COLO668 (cell line): Measurements from ENCODE around the gene SHLD2.
"Not testable (repeated sequence)": the region's sequence is repeated elsewhere in the genome, so short reads cannot be mapped to it uniquely, and the experiment has no call there.

Experiments used
- DNase-seq: peaks from one replicate; lab custom pipeline; 2025; ENCODE audit not compliant: unreplicated experiment; lab: John Stamatoyannopoulos, UW

The SHLD2 gene, protein sequence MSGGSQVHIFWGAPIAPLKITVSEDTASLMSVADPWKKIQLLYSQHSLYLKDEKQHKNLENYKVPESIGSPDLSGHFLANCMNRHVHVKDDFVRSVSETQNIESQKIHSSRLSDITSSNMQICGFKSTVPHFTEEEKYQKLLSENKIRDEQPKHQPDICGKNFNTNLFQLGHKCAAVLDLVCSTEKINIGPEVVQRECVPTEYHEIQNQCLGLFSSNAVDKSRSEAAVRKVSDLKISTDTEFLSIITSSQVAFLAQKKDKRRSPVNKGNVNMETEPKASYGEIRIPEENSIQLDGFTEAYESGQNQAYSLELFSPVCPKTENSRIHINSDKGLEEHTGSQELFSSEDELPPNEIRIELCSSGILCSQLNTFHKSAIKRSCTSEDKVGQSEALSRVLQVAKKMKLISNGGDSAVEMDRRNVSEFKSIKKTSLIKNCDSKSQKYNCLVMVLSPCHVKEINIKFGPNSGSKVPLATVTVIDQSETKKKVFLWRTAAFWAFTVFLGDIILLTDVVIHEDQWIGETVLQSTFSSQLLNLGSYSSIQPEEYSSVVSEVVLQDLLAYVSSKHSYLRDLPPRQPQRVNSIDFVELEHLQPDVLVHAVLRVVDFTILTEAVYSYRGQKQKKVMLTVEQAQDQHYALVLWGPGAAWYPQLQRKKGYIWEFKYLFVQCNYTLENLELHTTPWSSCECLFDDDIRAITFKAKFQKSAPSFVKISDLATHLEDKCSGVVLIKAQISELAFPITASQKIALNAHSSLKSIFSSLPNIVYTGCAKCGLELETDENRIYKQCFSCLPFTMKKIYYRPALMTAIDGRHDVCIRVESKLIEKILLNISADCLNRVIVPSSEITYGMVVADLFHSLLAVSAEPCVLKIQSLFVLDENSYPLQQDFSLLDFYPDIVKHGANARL

DNA sequence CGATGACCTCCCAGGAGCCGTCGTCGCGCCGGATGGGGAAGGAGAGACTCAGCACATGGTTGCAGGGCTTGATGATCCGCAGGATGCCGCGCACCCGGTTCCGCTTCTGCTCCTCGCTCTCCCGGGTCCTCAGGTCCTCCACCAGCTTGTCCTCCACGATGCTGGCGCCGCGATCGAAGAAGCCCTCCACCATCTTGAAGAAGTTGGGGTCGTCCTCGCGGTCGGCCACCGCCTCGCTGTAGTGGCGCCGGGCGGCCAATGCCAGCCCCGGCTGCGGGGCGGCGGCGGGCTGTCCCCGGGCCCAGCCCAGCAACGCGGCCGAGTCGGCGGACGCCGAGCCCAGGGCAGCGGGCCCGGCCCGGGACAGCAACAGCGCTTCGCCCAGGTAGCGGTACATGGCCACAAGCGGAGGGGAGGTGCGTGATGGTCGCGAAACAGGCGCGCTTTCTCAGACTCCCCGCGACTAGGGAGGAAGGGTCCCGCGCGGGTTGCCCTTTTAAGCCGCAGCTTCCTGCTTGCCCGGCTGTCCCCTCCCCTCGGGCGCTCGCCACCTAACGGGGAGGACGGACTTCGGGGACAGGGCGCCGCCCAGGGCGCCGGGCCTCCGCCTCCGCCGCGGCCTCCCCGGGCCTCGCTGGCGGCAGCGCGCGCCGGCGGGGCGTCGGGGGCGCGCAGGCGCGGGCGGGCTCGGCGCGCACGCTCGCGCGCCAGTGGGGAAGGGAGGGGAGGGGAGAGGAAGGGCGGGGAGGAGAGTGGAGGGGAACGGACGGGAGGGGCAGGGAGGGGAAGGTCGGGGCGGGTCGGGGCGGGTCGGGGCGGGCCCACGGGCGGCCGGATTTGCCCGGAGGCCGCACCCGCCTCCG, at the start of gene SHLD2, which contains the start of gene GLUD1:
TSS of gene SHLD2 (plus strand) at position 834 of the 863 bp plus-strand sequence. CDS start 56,149 bp downstream, outside the sequence.
TSS of gene GLUD1 (minus strand) at position 471 of the 863 bp plus-strand sequence. CDS start at position 397, 74 bp downstream.
- DNase-seq: peak; percentile 92

DNA sequence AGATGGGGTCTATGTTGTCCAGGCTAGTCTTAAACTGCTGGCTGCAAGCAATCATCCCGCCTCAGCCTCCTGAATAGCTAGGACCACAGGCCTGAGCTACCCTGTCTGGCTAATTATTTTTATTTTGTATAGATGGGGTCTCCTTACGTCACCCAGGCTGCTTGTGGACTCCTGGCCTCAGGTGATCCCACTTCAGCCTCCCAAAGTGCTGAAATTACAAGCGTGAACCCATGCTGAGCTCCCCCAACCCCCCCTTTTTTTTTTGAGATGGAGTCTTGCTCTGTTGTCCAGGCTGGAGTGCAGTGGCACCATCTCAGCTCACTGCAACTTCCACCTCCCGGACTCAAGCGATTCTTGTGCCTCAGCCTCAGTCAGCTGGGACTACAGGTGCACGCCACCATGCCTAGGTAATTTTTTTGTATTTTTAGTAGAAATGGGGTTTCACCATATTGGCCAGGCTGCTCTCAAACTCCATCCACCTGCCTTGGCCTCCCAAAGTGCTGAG, 49.5 kb upstream of the SHLD2 start:
- DNase-seq: no peak

DNA sequence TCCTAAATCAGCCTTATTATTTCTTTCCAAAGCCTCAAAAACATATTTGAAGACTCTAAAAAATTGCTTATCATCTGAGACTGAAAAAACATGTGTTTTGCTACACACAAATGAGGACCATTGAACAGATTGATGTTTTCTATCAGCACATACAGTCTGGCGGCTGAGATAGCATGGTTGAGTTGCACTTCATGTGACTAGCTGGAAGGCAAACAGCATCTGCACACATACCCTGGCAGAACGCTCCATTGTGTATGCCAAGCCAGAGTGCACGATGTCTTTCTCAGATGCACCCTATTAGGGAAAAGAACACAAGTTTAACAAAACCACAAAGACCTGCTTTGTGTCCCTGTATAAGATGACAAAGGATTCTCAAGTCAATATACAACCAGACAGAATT, 41.9 kb upstream of the SHLD2 start:
- no peak for DNase-seq

DNA sequence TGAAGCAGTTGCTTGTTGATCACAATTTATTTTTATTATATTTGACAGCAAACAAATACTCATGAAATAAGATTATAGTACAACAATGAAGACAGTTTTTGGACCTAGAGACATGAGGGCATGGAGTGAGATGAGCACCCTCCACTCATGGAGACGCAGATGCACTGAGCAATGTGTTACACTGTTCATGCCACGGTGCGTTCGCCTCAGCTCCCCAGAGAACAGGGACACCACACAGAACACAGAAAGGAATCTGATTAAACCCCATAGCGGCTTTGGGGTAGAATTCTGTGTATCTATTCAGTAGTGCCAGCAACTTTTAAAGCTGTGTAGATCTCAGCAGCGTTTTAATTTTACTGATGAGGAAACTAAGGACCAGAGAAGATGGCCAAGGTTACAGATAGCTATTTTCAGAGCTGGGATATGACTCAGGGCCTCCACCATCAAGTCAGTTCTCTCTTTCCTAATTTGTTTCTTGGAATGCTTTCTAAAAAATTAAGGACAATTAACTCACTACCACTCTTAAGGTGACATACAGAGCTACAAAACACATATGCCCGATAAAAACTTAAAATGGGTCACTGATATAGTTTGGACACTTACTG, 41.3 kb upstream of the SHLD2 start:
- no peak for DNase-seq

DNA sequence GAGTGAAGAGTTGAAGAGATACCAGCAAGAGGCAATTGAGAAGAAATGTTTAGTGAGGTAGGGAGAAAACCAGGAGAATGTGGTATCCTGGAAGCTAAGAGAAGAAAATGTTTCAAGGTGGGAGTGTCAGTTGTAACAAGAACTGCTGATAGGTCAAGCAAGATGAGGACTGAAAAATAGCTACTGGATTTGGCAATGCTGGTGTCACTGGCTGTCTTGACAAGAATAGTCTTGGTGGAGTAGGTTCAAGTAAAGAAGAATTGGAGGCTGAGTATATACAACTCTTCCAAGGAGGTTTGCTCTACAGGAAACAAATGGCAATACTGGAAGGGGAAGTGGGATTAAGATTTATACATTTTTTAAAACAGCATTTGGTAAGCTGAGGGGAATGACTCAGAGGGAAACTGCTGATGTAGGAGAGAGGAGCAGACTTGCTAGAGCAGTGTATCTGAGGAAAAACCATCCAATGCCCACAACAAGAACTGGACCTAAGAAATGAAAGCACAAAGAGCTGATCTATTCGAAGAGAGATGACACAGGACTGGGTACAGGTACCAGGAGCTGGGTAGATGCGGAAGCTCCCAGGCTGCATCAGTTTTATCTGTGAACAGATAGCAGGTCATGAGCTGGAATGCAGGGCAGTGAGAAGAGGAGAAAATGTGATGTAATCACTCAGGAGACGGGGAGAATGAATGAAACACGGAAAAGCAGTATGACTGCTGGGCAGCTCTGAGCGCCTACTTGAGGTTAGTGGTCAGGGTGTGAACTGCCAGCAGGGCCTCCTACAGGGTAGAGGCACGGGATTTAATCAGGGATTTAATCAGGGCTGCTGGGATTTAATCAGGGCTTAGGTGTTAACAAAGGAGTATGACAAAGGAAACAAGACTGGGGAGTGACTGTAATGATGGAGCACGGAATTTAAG, 40.4 kb upstream of the SHLD2 start:
- no peak for DNase-seq

DNA sequence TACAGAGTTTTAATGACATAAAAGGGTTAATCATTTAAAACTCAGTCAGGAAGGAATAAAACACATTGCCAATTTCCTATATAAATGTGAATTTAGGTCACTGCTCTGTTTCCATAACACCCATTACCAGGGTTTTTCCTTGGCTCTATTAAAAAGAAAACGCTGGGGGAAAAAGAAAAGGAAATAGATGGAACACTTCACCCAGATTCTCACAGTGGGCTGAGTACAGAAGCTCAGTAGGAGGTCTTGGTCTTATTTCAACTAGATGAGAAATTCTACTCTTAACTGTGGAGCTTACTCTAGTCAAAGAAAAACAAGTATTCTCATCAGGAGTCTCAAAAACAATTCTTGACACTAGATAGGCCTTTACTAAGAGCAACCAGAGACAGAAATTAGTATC, 36.8 kb upstream of the SHLD2 start:
- DNase-seq: no peak

DNA sequence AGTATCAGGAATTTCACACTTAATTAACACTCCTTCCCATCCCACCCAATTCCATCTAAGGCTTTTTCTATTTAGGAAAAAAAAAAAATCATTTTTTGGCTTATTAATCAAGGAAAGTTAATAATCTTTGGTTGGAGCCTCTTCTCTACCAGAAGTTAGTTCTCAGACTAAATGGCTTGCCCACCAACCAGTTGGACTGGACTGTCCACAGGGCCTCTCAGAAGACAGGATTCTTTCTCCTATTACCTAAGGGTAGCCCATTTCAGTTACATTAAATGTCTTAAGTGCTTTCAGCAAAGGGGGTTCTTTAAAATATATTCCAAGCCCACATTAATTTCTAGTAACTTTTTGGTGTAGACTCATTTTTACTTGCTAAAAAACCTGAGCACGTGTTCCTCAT, 35.6 kb upstream of the SHLD2 start:
- DNase-seq: no peak

DNA sequence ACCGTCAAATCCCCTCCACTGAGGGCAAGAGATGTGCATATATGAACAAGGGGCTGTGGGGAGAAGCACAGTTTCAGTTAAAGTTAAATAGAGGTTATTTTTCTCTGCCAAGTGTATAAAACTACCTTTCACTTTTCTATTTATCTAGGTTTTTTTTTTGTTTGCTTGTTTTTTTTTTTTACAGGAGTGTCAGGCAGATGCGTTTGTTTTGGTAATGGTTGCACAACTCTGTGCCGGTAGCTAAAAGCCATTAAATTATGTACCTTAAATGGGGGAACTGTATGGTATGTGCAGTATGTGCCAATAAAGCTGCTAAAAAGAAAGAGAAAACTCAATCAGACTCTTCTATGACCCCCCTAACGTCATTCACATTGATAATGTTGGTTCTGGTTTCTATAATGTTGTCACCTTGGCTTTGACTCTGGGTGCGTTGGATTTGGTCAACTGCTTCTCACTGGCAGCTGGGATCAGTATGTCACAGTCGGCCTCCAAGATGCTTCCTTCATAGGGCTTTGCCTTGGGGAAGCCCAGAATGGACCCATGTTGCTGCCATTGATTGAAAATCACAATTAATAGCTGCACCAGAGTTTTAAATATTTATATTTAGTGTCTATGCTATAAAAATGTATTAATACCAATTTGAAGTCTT, 34.6 kb upstream of the SHLD2 start:
- no peak for DNase-seq

DNA sequence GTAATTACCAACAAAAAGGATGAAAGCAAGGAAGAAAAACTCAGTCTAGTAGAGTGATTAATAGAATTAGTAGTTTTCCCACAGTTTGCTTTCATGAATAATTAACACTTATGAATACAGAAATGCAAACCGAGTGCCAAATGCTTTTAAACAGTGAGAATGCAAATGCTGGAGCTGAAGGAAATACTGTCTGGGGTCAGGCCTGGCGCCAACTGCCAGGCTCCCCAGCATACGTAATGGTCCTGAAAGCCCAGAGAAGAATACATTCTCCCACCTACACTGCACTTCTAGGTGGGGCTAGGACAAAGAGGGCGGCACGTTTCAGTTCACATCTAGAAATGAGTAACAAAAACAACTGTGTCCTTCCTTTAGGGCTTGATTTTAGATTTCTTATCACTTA, 30.4 kb upstream of the SHLD2 start:
- DNase-seq: no peak

DNA sequence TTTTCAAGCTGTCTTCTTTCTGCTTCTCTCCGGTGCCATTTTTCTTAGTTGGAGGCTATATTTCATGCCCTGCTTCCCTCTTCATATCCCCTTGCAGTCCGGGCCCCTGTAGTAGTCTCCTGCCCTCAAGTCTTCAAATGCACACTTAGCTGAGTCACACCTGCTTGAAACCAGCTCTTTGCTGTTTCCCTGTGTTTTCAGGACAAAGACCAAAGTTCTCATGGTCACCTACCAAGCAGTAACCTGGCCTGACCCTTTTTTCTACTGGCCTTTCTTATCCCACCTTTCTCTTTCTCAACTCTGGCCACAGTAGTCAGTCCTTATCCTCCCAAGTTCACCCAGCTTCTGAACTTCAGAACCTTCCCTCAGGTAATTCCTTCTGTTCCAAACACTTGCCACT, 28.8 kb upstream of the SHLD2 start:
- DNase-seq: no peak

DNA sequence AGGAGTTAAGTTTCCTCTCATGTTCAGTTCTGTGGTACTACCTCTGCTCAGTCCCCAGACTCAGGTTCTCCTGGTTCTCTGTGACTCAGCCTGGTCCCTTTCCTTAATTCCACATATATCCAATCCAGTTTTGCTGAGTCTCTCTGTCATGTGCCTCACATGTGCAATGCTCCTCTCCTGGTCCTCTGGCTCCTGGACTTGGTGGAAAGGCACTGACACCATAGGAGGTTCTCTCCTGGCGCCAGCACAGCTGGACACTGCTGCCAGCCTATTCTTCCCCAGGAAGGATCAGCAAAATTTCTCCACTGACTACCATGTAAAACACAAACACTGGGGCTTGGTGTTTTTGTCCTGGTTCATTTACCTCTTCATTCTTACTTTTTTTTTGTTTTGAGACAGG, 28.1 kb upstream of the SHLD2 start:
- DNase-seq: no peak

DNA sequence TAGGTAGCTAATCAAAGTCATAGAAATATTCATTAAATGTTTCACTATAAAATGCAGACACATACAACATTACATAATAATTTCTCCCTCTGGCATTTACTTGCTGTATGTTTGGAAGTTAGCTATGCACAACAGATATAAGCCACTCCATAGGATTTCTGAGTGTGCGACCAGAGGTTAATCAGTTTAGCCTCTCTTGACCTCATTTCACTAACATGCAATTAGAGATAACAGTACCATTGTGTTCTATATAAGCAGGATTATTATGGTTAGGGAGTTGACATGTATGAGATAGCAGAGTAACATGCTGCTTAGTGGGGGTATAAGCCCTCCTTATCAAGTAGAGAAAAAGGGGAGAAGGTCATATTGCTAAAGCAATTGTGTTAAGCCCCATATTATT, 26.7 kb upstream of the SHLD2 start:
- DNase-seq: no peak

DNA sequence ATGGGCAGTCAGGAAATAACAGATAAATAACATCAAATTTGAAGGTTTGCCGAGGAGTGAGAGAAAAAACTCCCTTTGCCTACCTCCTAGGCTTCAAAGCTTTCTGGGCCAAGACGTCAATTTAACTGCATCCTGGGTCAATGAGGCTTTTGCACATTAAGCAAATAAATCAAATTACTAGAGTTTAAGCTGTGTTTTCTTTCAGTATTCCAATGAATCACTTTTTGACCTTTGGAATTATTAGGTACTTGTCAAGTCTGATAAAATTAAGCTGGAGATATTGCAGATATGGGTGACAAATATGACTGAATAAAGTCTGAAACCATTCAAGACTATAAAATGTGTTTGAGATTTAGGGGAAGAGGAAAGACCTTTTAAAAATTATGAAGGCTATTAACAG, 22.6 kb upstream of the SHLD2 start:
- DNase-seq: no peak

DNA sequence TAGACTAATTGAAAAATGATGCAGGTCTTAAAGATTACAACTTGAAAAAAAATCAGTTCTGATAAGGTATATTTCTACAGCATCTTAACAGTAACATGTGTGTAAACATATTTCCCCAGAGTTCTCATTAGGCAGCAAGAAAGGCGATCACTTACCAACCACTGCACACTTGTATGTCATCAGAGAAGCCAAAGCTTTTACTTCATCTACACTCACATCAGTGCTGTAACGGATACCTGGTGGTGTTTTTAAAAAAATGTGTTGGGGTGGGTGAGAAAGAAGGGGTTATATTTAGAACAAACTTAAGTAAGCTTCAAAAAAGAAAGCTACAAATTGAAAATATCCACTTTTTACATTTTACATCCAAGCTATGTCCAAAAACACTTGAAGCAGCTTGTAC, 18.6 kb upstream of the SHLD2 start:
- DNase-seq: not testable (repeated sequence)

DNA sequence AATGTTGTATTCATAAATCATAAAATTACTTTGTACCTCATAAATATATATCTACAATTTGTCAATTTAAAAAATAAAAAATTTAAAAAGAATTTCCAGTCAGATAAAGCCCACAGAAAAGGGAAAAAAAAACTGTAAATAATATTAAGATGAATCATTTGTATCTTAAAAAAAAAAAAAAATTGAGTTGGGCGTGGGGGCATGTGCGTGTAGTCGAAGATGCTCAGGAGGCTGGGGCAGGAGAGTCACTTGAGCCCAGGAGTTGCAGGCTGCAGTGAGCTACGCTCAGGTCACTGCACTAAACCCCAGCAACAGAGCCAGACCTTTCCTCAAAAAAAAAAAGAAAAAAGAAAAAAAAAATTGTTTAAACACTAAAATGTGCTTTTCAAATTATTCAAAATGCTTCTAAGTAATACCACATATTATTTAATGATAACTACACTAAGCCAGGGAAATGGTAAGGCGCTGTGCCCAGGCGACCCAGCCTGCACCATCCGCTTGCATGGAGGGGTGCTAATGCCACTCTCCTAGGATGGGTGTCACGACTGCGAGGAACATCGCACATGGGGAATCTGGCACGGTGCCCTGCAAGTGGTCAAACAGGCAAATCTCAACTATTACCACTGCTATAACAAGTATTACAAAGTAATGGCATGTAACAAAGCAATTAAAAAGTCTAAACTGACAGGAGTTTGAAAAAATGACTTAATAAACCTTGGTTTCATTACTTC, 15.7 kb upstream of the SHLD2 start:
- DNase-seq: no peak

DNA sequence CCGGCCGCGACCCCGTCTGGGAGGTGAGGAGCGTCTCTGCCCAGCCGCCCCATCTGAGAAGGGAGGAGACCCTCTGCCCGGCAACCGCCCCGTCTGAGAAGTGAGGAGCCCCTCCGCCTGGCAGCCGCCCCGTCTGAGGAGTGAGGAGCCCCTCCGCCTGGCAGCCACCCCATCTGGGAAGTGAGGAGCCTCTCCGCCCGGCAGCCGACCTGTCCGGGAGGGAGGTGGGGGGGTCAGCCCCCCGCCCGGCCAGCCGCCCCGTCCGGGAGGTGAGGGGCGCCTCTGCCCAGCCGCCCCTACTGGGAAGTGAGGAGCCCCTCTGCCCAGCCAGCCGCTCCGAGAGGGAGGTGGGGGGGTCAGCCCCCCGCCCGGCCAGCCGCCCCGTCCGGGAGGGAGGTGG, 14.4 kb upstream of the SHLD2 start:
- not testable (repeated sequence) for DNase-seq

DNA sequence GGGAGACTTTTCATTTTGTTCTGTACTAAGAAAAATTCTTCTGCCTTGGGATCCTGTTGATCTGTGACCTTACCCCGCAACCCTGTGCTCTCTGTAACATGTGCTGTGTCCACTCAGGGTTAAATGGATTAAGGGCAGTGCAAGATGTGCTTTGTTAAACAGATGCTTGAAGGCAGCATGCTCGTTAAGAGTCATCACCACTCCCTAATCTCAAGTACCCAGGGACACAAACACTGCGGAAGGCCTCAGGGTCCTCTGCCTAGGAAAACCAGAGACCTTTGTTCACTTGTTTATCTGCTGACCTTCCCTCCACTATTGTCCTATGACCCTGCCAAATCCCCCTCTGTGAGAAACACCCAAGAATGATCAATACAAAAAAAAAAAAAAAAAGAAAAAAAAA, 13.4 kb upstream of the SHLD2 start:
- not testable (repeated sequence) for DNase-seq

DNA sequence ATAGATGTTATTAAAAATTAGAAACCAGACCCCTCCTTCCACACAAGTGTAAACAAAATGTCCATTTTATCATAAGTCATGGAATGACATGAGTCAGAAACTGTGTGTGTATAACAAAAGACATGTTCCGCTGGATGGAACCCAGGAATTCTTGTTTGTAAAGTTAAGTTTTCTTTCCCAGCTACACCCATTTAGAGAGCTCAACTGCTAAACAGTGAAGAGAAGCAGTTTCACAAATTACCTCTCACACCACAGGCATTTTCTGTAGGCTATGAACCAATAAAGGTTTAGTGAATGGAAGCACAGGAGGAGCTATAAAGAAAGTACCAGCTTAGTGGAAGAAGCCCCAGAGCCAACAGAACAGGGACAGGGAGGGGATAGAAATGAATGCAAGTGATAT, 12.8 kb upstream of the SHLD2 start:
- not testable (repeated sequence) for DNase-seq
